Fibroblast of peridontal ligament (primary cell): Measurements from ENCODE around the gene HOXD4.

ENCODE experiments used
- DNase-seq: peaks from one replicate; pipeline ENCODE4 v3.0.0-alpha.2; 2010; ENCODE audit errors: extremely low read depth

Gene HOXD4

GRCh38 chr2:176187899-176188773 lies 36.8 kb downstream of the HOXD4 start, which contains the start of gene HOXD1:
Gene HOXD1, plus strand, starts transcription at chr2:176188668. Its CDS starts 134 bp downstream, at chr2:176188802.
- DNase-seq = peak; percentile 2

GRCh38 chr2:176188774-176189680 lies 37.7 kb downstream of the HOXD4 start:
- DNase-seq = no peak

- DNase-seq = no peak
Measured at GRCh38 chr2:176189681-176190641, 38.6 kb downstream of the HOXD4 start.

GRCh38 chr2:176192351-176192750 lies 41.0 kb downstream of the HOXD4 start:
- no peak for DNase-seq

GRCh38 chr2:176193048-176193447 lies 41.7 kb downstream of the HOXD4 start:
- no peak for DNase-seq

- no peak for DNase-seq
Measured at GRCh38 chr2:176199902-176200301, 48.6 kb downstream of the HOXD4 start.

- DNase-seq = no peak
Measured at GRCh38 chr2:176200971-176201370, 49.6 kb downstream of the HOXD4 start.

- no peak for DNase-seq
Measured at GRCh38 chr2:176202491-176202890, 51.1 kb downstream of the HOXD4 start.
